Spleen (tissue), 7 donors: Measurements from ENCODE around the gene FBLN1.

Source experiments
- POLR2AphosphoS5 ChIP-seq, 3 donors: sonication (generic); formaldehyde crosslinking; IDR thresholded peaks; one replicate each; pipeline ENCODE4 v1.5.1; 2017; ENCODE audit warnings: antibody characterized with exemption in 3 of 3
- TF ChIP-seq, protein P1 (sequence below), 11 experiments: fragments of 200-600 bp in 7 of 11; fragments of 450-650 bp in 4 of 11; sonication (generic) in 4 of 11; IDR thresholded peaks in 8 of 11; conservative IDR thresholded peaks in 3 of 11; 1 replicate in 7 of 11; 2 replicates in 4 of 11; pipeline versions ENCODE4 v1.4.0 to v1.8.0; 2016 to 2021; ENCODE audit warnings: antibody characterized with exemption in 11 of 11, inconsistent platforms in 4 of 11, mild to moderate bottlenecking in 1 of 11
- donor health status: DM: no; HTN: no; CAD: no; lungs with moderate emphysema.
- donor health status: DM: no; HTN: no; CAD: no.
- donor health status: DM: no; HTN: no; CAD: no.

DNA sequence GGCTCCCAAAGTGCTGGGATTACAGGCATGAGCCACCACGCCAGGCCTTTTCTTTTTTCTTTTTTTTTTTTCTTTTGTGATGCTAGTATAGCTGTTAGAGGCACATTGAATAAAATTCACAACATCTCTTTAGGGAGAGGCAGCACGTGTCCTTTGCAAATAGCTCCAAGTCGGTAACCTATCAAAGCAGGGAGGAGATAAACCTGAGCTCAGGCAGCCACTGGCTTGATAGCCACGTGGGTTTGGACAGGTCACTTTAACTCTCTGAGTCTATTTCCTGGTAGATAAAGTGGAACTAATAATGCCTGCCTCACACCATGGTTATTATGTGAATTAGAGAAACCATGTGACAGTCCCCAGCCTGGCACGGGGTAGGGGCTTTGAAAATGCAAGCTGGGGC is 125.8 kb downstream of the FBLN1 start:
- TF ChIP-seq, protein P1, sequence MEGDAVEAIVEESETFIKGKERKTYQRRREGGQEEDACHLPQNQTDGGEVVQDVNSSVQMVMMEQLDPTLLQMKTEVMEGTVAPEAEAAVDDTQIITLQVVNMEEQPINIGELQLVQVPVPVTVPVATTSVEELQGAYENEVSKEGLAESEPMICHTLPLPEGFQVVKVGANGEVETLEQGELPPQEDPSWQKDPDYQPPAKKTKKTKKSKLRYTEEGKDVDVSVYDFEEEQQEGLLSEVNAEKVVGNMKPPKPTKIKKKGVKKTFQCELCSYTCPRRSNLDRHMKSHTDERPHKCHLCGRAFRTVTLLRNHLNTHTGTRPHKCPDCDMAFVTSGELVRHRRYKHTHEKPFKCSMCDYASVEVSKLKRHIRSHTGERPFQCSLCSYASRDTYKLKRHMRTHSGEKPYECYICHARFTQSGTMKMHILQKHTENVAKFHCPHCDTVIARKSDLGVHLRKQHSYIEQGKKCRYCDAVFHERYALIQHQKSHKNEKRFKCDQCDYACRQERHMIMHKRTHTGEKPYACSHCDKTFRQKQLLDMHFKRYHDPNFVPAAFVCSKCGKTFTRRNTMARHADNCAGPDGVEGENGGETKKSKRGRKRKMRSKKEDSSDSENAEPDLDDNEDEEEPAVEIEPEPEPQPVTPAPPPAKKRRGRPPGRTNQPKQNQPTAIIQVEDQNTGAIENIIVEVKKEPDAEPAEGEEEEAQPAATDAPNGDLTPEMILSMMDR (IDR thresholded peaks at IDR 0.05 in 8 of 11, conservative IDR thresholded peaks at IDR 0.05 in 3 of 11) = no peak
- no peak for TF ChIP-seq POLR2AphosphoS5 (IDR thresholded peaks at IDR 0.05)
